Spleen (tissue), 7 donors: ENCODE measurements around the gene PHRF1.

Source experiments
- CTCF ChIP-seq, 11 experiments: fragments of 200-600 bp in 7 of 11; fragments of 450-650 bp in 4 of 11; sonication (generic) in 4 of 11; IDR thresholded peaks in 8 of 11; conservative IDR thresholded peaks in 3 of 11; 1 replicate in 7 of 11; 2 replicates in 4 of 11; pipeline versions ENCODE4 v1.4.0 to v1.8.0; 2016 to 2021; ENCODE audit warnings: antibody characterized with exemption in 11 of 11, inconsistent platforms in 4 of 11, mild to moderate bottlenecking in 1 of 11
- POLR2A ChIP-seq, 3 donors: fragments of 450-650 bp; IDR thresholded peaks; one replicate each; pipeline ENCODE4 v1.5.1; 2017; ENCODE audit warnings: antibody characterized with exemption in 3 of 3, mild to moderate bottlenecking in 1 of 3
- donor health status: DM: no; HTN: no; CAD: no; lungs with moderate emphysema.
- donor health status: DM: no; HTN: no; CAD: no.
- donor health status: DM: no; HTN: no; CAD: no.

- peak in 4 of 11 experiments; percentile 6 to 22 (median 20) for TF ChIP-seq CTCF (IDR thresholded peaks at IDR 0.05 in 8 of 11, conservative IDR thresholded peaks at IDR 0.05 in 3 of 11)
- peak; percentile 53 to 87 (median 86) for TF ChIP-seq POLR2A (IDR thresholded peaks at IDR 0.05)
Observed at GRCh38 chr11:615504-616319, 39.4 kb downstream of the PHRF1 start, which contains the start of gene IRF7.
